GM12878 (cell line): ENCODE data around the gene CBFA2T3. TPM values are rescaled to one million over a fixed set of nuclear protein-coding genes. Genes with fewer than 3 reads are reported as not detected.

Experiments
- ATAC-seq: fragments of 200-7000 bp; cut with Tn5 transposase; 3 replicates; pipeline ENCODE4 v1.9.1; 2020; ENCODE audit warnings: mild to moderate bottlenecking, moderate library complexity
- BruUV-seq: library from RNA; stranded (reverse); fragments of 400-500 nt; replicated peaks from 2 replicates; lab custom pipeline; 2021; lab: Mats Ljungman, UMichigan
- CTCF ChIA-PET: fragments of 300-600 bp; sonication (Branson Sonifier 250); formaldehyde crosslinking; extraction: SDS; loops from one replicate; lab custom pipeline; 2021; ENCODE audit warnings: inconsistent platforms; lab: Yijun Ruan, JAX
- POLR2A ChIA-PET: fragments of 350-600 bp; formaldehyde crosslinking; extraction: SDS; loops from one replicate; lab custom pipeline; 2021; ENCODE audit warnings: inconsistent platforms; lab: Charles Lee
- RAD21 ChIA-PET: fragments of 300-600 bp; sonication (Branson Sonifier 250); formaldehyde crosslinking; loops from one replicate; lab custom pipeline; 2023; ENCODE audit warnings: antibody characterized with exemption; ENCODE audit not compliant: unreplicated experiment; lab: Charles Lee
- SMC1A ChIA-PET: fragments of 300-600 bp; sonication (Branson Sonifier 250); formaldehyde crosslinking; loops from one replicate; lab custom pipeline; 2023; ENCODE audit not compliant: unreplicated experiment, uncharacterized antibody; lab: Charles Lee
- DNase-seq: peaks from one replicate; pipeline ENCODE4 v3.0.0-alpha.2; 2011; ENCODE audit warnings: low read depth, low spot score
- FAIRE-seq: peaks from 3 replicates; lab custom pipeline; 2011; peaks lifted over from hg19 to GRCh38; lab: Jason Lieb, UNC
- H2AFZ ChIP-seq: 2 replicates; pipeline ENCODE4 v1.6.0; 2011; ENCODE audit warnings: low read depth, low read length, control low read depth; ENCODE audit not compliant: control insufficient read depth
- H3K27ac ChIP-seq: 2 replicates; pipeline ENCODE4 v1.5.1; 2011; ENCODE audit warnings: control low read depth; ENCODE audit not compliant: control insufficient read depth, insufficient read depth
- H3K27me3 ChIP-seq, 2 experiments: replicated peaks in 1 of 2; 2 replicates each; pipeline versions ENCODE4 v1.6.0 to v1.6.1; 2011; ENCODE audit warnings: low read length in 1 of 2; ENCODE audit not compliant: control insufficient read depth in 2 of 2, insufficient read depth in 2 of 2
- H3K36me3 ChIP-seq, 2 experiments: 2 replicates each; pipeline ENCODE4 v1.5.1; 2011; ENCODE audit warnings: low read length in 1 of 2; ENCODE audit not compliant: control insufficient read depth in 2 of 2, insufficient read depth in 2 of 2
- H3K4me1 ChIP-seq: 2 replicates; pipeline ENCODE4 v1.6.1; 2011; ENCODE audit warnings: mild to moderate bottlenecking, low read length, moderate library complexity, mixed read lengths; ENCODE audit not compliant: control insufficient read depth, insufficient read depth
- H3K4me2 ChIP-seq: 2 replicates; pipeline ENCODE4 v1.6.0; 2011; ENCODE audit warnings: control low read depth; ENCODE audit not compliant: control insufficient read depth, insufficient read depth
- H3K4me3 ChIP-seq: fragments of 200-600 bp; sonication (generic); 2 replicates; pipeline ENCODE4 v1.5.1; 2016
- H3K79me2 ChIP-seq: 2 replicates; pipeline ENCODE4 v1.6.0; 2011; ENCODE audit warnings: low read length; ENCODE audit not compliant: control insufficient read depth, insufficient read depth
- H3K9ac ChIP-seq: 2 replicates; pipeline ENCODE4 v1.8.0; 2011; ENCODE audit warnings: low read length, control low read depth, mixed read lengths; ENCODE audit not compliant: control insufficient read depth, insufficient read depth
- H3K9me3 ChIP-seq: replicated peaks from 3 replicates; pipeline ENCODE4 v1.5.1; 2011; ENCODE audit warnings: mild to moderate bottlenecking, low read length; ENCODE audit not compliant: control insufficient read depth, insufficient read depth
- H4K20me1 ChIP-seq: 2 replicates; pipeline ENCODE4 v1.6.0; 2011; ENCODE audit not compliant: control insufficient read depth, insufficient read depth
- BHLHE40 ChIP-seq, 2 experiments: fragments of 450-650 bp in 1 of 2; IDR thresholded peaks; 2 replicates each; pipeline ENCODE4 v1.6.1; 2011 to 2017; ENCODE audit warnings: low read depth in 2 of 2, borderline replicate concordance in 1 of 2, improper control_type of control experiment in 1 of 2, low read length in 1 of 2, mild to moderate bottlenecking in 1 of 2
- CHD2 ChIP-seq: IDR thresholded peaks from 2 replicates; pipeline ENCODE4 v1.6.1; 2011; ENCODE audit warnings: low read depth, low read length, improper control_type of control experiment, borderline replicate concordance
- EGR1 ChIP-seq, 2 experiments: IDR thresholded peaks; 1 replicate in 1 of 2; 2 replicates in 1 of 2; pipeline ENCODE4 v1.6.1; 2011 to 2012; ENCODE audit warnings: low read depth in 2 of 2, low read length in 2 of 2, borderline replicate concordance in 1 of 2, mild to moderate bottlenecking in 1 of 2, moderate library complexity in 1 of 2
- FOXK2 ChIP-seq: fragments of 450-650 bp; IDR thresholded peaks from 2 replicates; pipeline ENCODE4 v1.6.1; 2017; ENCODE audit warnings: mild to moderate bottlenecking, moderate library complexity
- GATAD2B ChIP-seq: fragments of 450-650 bp; conservative IDR thresholded peaks from 2 replicates; pipeline ENCODE4 v1.6.1; 2017; ENCODE audit warnings: low read depth, mild to moderate bottlenecking, moderate library complexity
- HDAC6 ChIP-seq: fragments of 200-600 bp; sonication (generic); IDR thresholded peaks from one replicate; pipeline ENCODE4 v1.8.0; 2017; ENCODE audit warnings: antibody characterized with exemption; ENCODE audit not compliant: unreplicated experiment
- IKZF1 ChIP-seq: fragments of 450-650 bp; conservative IDR thresholded peaks from 2 replicates; pipeline ENCODE4 v1.6.1; 2017; ENCODE audit warnings: antibody characterized with exemption, mild to moderate bottlenecking
- IRF4 ChIP-seq: IDR thresholded peaks from 2 replicates; pipeline ENCODE4 v1.6.1; 2011; ENCODE audit warnings: low read depth, low read length
- LARP7 ChIP-seq: fragments of 450-650 bp; IDR thresholded peaks from 2 replicates; pipeline ENCODE4 v1.6.1; 2017; ENCODE audit warnings: mild to moderate bottlenecking
- WGBS: methylation state at CpG from one replicate; pipeline ENCODE4 v1.1.6; 2016; ENCODE audit warnings: low lambda C conversion rate; ENCODE audit not compliant: insufficient replicate concordance, insufficient coverage; ENCODE audit errors: missing lambda C conversion rate; 5-methylcytosine and 5-hydroxymethylcytosine counted together
- in situ Hi-C: fragments of 300-500 bp; cut with MboI; formaldehyde crosslinking; loops from 9 replicates; pipeline ENCODE4 v1.14.3; 2018; ENCODE audit warnings: mixed read lengths
- intact Hi-C: fragments of 100-400 bp; cut with micrococcal nuclease; formaldehyde crosslinking; loops from one replicate; pipeline ENCODE4 v1.14.2; 2022; ENCODE audit not compliant: unreplicated experiment
- polyA plus RNA-seq, 11 experiments: library from polyadenylated mRNA; depleted of rRNA in 4 of 11; unstranded in 6 of 11; stranded (reverse) in 5 of 11; fragments of >200 nt; fragmentation: Nextera tagmentation in 4 of 11; fragmentation: Illumina TruSeq in 1 of 11; extraction: Ambion mirVana in 4 of 11; extraction: Trizol in 1 of 11; gene quantifications; 1 replicate in 1 of 11; 2 replicates in 10 of 11; pipeline versions ENCODE4 v1.2.1 to v1.2.3, GENCODE V29; 2011 to 2016; ENCODE audit warnings: inconsistent platforms in 2 of 11, missing spikeins in 2 of 11, low read depth in 1 of 11
- total RNA-seq, 4 experiments: library from RNA; depleted of rRNA in 3 of 4; stranded (reverse); fragments of >200 nt in 3 of 4; fragmentation: Illumina TruSeq in 1 of 4; extraction: Trizol in 1 of 4; gene quantifications; 2 replicates each; pipeline versions ENCODE4 v1.2.1 to v1.2.3, GENCODE V29; 2013 to 2021
- TF ChIP-seq, protein P1 (sequence below): fragments of 450-650 bp; conservative IDR thresholded peaks from 2 replicates; pipeline ENCODE4 v1.6.1; 2017; ENCODE audit warnings: mild to moderate bottlenecking, moderate library complexity

CBFA2T3 gene
- total and polyA plus RNA-seq, 10 of the 15 experiments (the other 5 are each of a cell fraction or from before 2014, with no cell fraction given), result 0.69 to 42.6 (median 4.5) TPM

DNA sequence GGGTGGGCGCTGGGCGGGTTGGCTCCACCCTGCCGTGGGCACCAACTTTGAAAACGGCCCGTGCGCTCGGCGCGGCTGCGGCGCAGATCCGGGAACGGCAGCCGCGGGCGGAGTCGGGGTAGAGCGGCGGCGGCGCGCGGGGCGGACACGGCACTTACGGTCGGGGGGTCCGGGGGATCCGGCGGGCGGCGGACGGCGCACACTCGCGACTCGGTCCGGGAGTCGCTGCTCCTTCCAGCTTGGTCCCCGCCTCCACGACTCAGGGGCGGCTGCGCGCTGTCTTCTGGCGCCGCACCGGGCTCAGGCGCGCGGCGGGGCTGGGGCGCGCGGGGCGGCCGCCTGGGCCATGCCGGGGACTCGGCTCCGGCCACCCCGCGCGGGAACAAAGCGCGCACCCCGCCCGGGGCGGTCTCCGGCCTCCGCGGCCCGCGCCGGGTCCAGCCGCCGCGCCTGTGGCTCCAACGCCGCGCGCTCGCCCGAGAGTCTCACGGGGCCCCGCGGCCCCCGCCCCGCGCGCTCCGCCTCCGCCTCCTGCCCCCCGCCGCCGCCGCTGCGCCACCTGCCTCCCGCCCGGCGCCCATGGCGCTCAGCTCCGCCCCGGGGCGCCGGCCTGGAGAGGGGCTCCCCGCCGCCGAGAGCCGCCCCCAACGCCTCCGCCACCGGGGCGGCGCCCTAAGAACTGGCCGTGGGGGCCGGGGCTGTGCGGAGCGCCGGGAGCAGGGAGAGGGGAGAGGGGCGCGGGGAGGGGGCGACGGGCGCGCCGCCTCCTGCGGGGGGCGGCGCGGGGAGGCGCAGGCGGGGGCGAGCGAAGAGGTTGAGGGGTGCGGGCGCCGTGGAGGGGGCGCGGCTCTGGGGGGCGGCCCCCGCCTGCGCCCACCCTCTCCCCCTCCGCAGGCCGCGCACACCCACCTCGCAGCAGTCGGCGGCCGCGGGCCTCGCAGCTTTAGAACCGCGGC lies 35.9 kb downstream of the CBFA2T3 start:
- Histone ChIP-seq H3K27ac (no peak overlapping the region), H3K4me1 (peaks cover 38% of the 10 kb centered on the region), H3K27me3 (peaks cover 0 to 1% of the 10 kb centered on the region in 2 experiments; a peak in 1 of 4 replicates), H3K9me3 (no peaks in the 10 kb centered on the region), H3K36me3 (peaks cover 0 to 2% of the 10 kb centered on the region in 2 experiments; a peak in 2 of 4 replicates), H4K20me1 (no peaks in the 10 kb centered on the region), H2AFZ (no peak overlapping the region), H3K4me3 (peak overlapping the region; percentile 56; the same call in 1 of the 2 replicates), H3K9ac (peak overlapping the region; percentile 29; the same call in 1 of the 2 replicates), H3K79me2 (peaks cover 16% of the 10 kb centered on the region), H3K4me2 (peak overlapping the region; percentile 63; the same call in 1 of the 2 replicates)
- POLR2A ChIA-PET, result interaction anchor here (0.9 to 1.7 kb wide), 4 partner anchors 31 to 128 kb away, joined by 3 to 5 read pairs (median 4); no protein-coding TSS in a partner anchor
- TF ChIP-seq IRF4, result no peak
- TF ChIP-seq CHD2, result no peak
- TF ChIP-seq EGR1 (IDR thresholded peaks at IDR 0.05; ENCODE audit: borderline replicate concordance in 1 of 2, low read depth in 2 of 2, low read length in 2 of 2), result peak in 1 of 2 experiments; percentile 34; a peak in 2 of 3 replicates
- peak in 1 of 2 experiments; percentile 30; a peak in 1 of 4 replicates for TF ChIP-seq BHLHE40 (IDR thresholded peaks at IDR 0.05; ENCODE audit: borderline replicate concordance in 1 of 2, low read depth in 2 of 2, low read length in 1 of 2)
- TF ChIP-seq, protein P1, sequence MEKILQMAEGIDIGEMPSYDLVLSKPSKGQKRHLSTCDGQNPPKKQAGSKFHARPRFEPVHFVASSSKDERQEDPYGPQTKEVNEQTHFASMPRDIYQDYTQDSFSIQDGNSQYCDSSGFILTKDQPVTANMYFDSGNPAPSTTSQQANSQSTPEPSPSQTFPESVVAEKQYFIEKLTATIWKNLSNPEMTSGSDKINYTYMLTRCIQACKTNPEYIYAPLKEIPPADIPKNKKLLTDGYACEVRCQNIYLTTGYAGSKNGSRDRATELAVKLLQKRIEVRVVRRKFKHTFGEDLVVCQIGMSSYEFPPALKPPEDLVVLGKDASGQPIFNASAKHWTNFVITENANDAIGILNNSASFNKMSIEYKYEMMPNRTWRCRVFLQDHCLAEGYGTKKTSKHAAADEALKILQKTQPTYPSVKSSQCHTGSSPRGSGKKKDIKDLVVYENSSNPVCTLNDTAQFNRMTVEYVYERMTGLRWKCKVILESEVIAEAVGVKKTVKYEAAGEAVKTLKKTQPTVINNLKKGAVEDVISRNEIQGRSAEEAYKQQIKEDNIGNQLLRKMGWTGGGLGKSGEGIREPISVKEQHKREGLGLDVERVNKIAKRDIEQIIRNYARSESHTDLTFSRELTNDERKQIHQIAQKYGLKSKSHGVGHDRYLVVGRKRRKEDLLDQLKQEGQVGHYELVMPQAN, result 0 out of 2 replicates have a peak, but pooled peaks have one; percentile 26
- 0 out of 2 replicates have a peak, but pooled peaks have one; percentile 19 for TF ChIP-seq IKZF1
- no peak for TF ChIP-seq FOXK2
- TF ChIP-seq LARP7, result 0 out of 2 replicates have a peak, but pooled peaks have one; percentile 46
- TF ChIP-seq HDAC6, result peak; percentile 67
- TF ChIP-seq GATAD2B, result 0 out of 2 replicates have a peak, but pooled peaks have one; percentile 33
- SMC1A ChIA-PET, result no interaction called here
- RAD21 ChIA-PET, result interaction anchor here (0.6 to 2.6 kb wide), 9 partner anchors 24 to 277 kb away, joined by 3 to 8 read pairs (median 4); partner anchors contain the start of gene ZNF778
- WGBS, result 6% methylated on average over 37 of the region's 152 CpGs
- no peak for FAIRE-seq
- BruUV-seq, result no TSS peak
- in situ Hi-C loops (no loop called here), intact Hi-C loops (no loop called here)
- ATAC-seq, result peak; percentile 16
- no peak for DNase-seq
- CTCF ChIA-PET, result interaction anchor here (1.0 to 1.3 kb wide), 4 partner anchors 11 to 226 kb away, joined by 3 to 5 read pairs (median 4); no protein-coding TSS in a partner anchor
